HEK293T (cell line): ENCODE results near the gene C19orf38.

Experiments used
- CTCF ChIA-PET: fragments of 350-600 bp; formaldehyde crosslinking; extraction: SDS; loops from one replicate; lab custom pipeline; 2021; ENCODE audit warnings: antibody characterized with exemption, inconsistent platforms; lab: Yijun Ruan, JAX
- POLR2A ChIA-PET: fragments of 350-600 bp; formaldehyde crosslinking; extraction: SDS; loops from one replicate; lab custom pipeline; 2020; ENCODE audit warnings: antibody characterized with exemption, inconsistent platforms; lab: Yijun Ruan, JAX
- DNase-seq: peaks from one replicate; pipeline ENCODE4 v3.0.0; 2012; ENCODE audit warnings: mixed read lengths; ENCODE audit errors: extremely low spot score
- ARNT ChIP-seq: fragments of 450-650 bp; IDR thresholded peaks from 2 replicates; pipeline ENCODE4 v1.6.1; 2017; ENCODE audit warnings: mild to moderate bottlenecking
- BHLHE40 ChIP-seq: fragments of 450-650 bp; IDR thresholded peaks from 2 replicates; pipeline ENCODE4 v1.6.1; 2016; ENCODE audit warnings: mild to moderate bottlenecking, moderate library complexity, borderline replicate concordance
- CTBP1 ChIP-seq: fragments of 450-650 bp; IDR thresholded peaks from 2 replicates; pipeline ENCODE4 v1.6.1; 2016; ENCODE audit warnings: borderline replicate concordance
- ELF4 ChIP-seq: fragments of 450-650 bp; IDR thresholded peaks from 2 replicates; pipeline ENCODE4 v1.6.1; 2017; ENCODE audit warnings: antibody characterized with exemption
- FOXA1 ChIP-seq: fragments of 450-650 bp; IDR thresholded peaks from 2 replicates; pipeline ENCODE4 v1.6.1; 2016; ENCODE audit warnings: mild to moderate bottlenecking
- FOXK2 ChIP-seq: fragments of 450-650 bp; IDR thresholded peaks from 2 replicates; pipeline ENCODE4 v1.6.1; 2016; ENCODE audit warnings: mild to moderate bottlenecking
- FOXM1 ChIP-seq: fragments of 450-650 bp; IDR thresholded peaks from 2 replicates; pipeline ENCODE4 v1.6.1; 2017; ENCODE audit warnings: mild to moderate bottlenecking, borderline replicate concordance
- HDGF ChIP-seq: fragments of 450-650 bp; IDR thresholded peaks from 2 replicates; pipeline ENCODE4 v1.6.1; 2017; ENCODE audit warnings: antibody characterized with exemption, borderline replicate concordance
- L3MBTL2 ChIP-seq: fragments of 450-650 bp; conservative IDR thresholded peaks from 2 replicates; pipeline ENCODE4 v1.6.1; 2016; ENCODE audit warnings: mild to moderate bottlenecking
- LEF1 ChIP-seq: fragments of 450-650 bp; IDR thresholded peaks from 2 replicates; pipeline ENCODE4 v1.6.1; 2017; ENCODE audit warnings: mild to moderate bottlenecking, borderline replicate concordance
- NFRKB ChIP-seq: fragments of 450-650 bp; IDR thresholded peaks from 2 replicates; pipeline ENCODE4 v1.6.1; 2016; ENCODE audit warnings: mild to moderate bottlenecking, moderate library complexity
- PKNOX1 ChIP-seq: fragments of 450-650 bp; IDR thresholded peaks from 2 replicates; pipeline ENCODE4 v1.6.1; 2016
- SP1 ChIP-seq: fragments of 450-650 bp; IDR thresholded peaks from 2 replicates; pipeline ENCODE4 v1.6.1; 2017
- SUZ12 ChIP-seq: fragments of 450-650 bp; IDR thresholded peaks from 2 replicates; pipeline ENCODE4 v1.6.1; 2016; ENCODE audit warnings: mild to moderate bottlenecking
- TARDBP ChIP-seq: fragments of 450-650 bp; IDR thresholded peaks from 2 replicates; pipeline ENCODE4 v1.6.1; 2016
- ZNF384 ChIP-seq: fragments of 450-650 bp; IDR thresholded peaks from 2 replicates; pipeline ENCODE4 v1.6.1; 2016

Gene C19orf38

GRCh38 chr19:10898633-10899032 lies 50.4 kb downstream of the C19orf38 start:
- POLR2A ChIA-PET: no interaction called here
- TF ChIP-seq CTBP1 (no peak), ELF4 (no peak), BHLHE40 (no peak), ARNT (no peak), NFRKB (no peak), LEF1 (no peak), FOXM1 (no peak), ZNF384 (no peak), TARDBP (no peak)
- CTCF ChIA-PET: no interaction called here
- DNase-seq: no peak

- TF ChIP-seq ZNF384 (no peak), NFRKB (no peak), SP1 (no peak), TARDBP (no peak), CTBP1 (no peak), SUZ12 (no peak), PKNOX1 (no peak), FOXK2 (no peak), FOXM1 (no peak), LEF1 (no peak), FOXA1 (no peak), ELF4 (no peak), HDGF (no peak), ARNT (no peak), L3MBTL2 (no peak), BHLHE40 (no peak)
- CTCF ChIA-PET: interaction anchor here (0.5 kb wide), 1 partner anchor 106 kb away, joined by 3 read pairs; no protein-coding TSS in a partner anchor
- POLR2A ChIA-PET: no interaction called here
- DNase-seq: no peak
Observed at GRCh38 chr19:10899151-10899653, 51.0 kb downstream of the C19orf38 start.

- no peak for DNase-seq
- ChIA-PET POLR2A (no interaction called here), CTCF (no interaction called here)
- TF ChIP-seq HDGF (no peak), ZNF384 (no peak), FOXM1 (no peak), FOXK2 (no peak)
Observed at GRCh38 chr19:10907925-10908324, 59.7 kb downstream of the C19orf38 start.

- no peak for DNase-seq
- TF ChIP-seq ARNT (no peak), TARDBP (no peak), FOXM1 (no peak), ELF4 (no peak), NFRKB (no peak), LEF1 (no peak), L3MBTL2 (no peak), PKNOX1 (no peak), FOXK2 (no peak), FOXA1 (no peak), SUZ12 (no peak)
- ChIA-PET CTCF (interaction anchor here (1.2 kb wide), 1 partner anchor 44 kb away, joined by 3 read pairs; no protein-coding TSS in a partner anchor), POLR2A (no interaction called here)
Observed at GRCh38 chr19:10908380-10908960, 60.3 kb downstream of the C19orf38 start.

- DNase-seq: no peak
- TF ChIP-seq FOXM1 (no peak), L3MBTL2 (no peak), CTBP1 (no peak), FOXK2 (no peak)
- ChIA-PET CTCF (no interaction called here), POLR2A (no interaction called here)
Observed at GRCh38 chr19:10911579-10912363, 63.6 kb downstream of the C19orf38 start.

- POLR2A ChIA-PET: no interaction called here
- no peak for TF ChIP-seq HDGF
- no peak for TF ChIP-seq ELF4
- TF ChIP-seq FOXA1: no peak
- no peak for TF ChIP-seq BHLHE40
- no peak for TF ChIP-seq PKNOX1
- no peak for TF ChIP-seq LEF1
- no peak for TF ChIP-seq CTBP1
- TF ChIP-seq SP1: no peak
- no peak for TF ChIP-seq L3MBTL2
- no peak for TF ChIP-seq FOXK2
- no peak for TF ChIP-seq ARNT
- no peak for TF ChIP-seq SUZ12
- TF ChIP-seq TARDBP: no peak
- no peak for TF ChIP-seq FOXM1
- CTCF ChIA-PET: interaction anchor here (0.9 kb wide), 1 partner anchor 24 kb away, joined by 3 read pairs; no protein-coding TSS in a partner anchor
- DNase-seq: no peak
Observed at GRCh38 chr19:10912619-10913018, 64.4 kb downstream of the C19orf38 start.
